Stimulated activated naive B cell treated with anti-CD40 and anti-IgM and Interleukin-4, amounts not matched to agents 10 μg/mL and 1 μg/mL and 100 μg/mL, for 72 hours (primary cell): ENCODE data around the gene ERGIC3.
A peak's percentile ranks its signal among the peaks of the same experiment; 100 is the strongest.

Source experiments
- ATAC-seq, 2 donors: fragments of 150-1000 bp; cut with Tn5 transposase; replicated peaks; 2 replicates each; pipeline ENCODE4 v1.10.0; 2021; ENCODE audit warnings: moderate library complexity in 1 of 2
- DNase-seq: peaks from one replicate; pipeline ENCODE4 v3.0.0; 2021
- H3K27ac Mint-ChIP-seq: one replicate; pipeline ENCODE4 v1.8.0; 2022; ENCODE audit warnings: mild to moderate bottlenecking, mixed read lengths
- H3K27me3 Mint-ChIP-seq, 2 donors: one replicate each; pipeline ENCODE4 v1.8.0; 2022; ENCODE audit warnings: mixed read lengths in 2 of 2
- H3K36me3 Mint-ChIP-seq, 2 donors: one replicate each; pipeline ENCODE4 v1.8.0; 2022; ENCODE audit warnings: mixed read lengths in 2 of 2, mild to moderate bottlenecking in 1 of 2
- H3K4me1 Mint-ChIP-seq, 2 donors: one replicate each; pipeline ENCODE4 v1.8.0; 2022; ENCODE audit warnings: mixed read lengths in 2 of 2, mild to moderate bottlenecking in 1 of 2
- H3K4me3 Mint-ChIP-seq, 2 donors: one replicate each; pipeline ENCODE4 v1.8.0; 2022; ENCODE audit warnings: mild to moderate bottlenecking in 2 of 2, mixed read lengths in 2 of 2, moderate library complexity in 1 of 2
- H3K9me3 Mint-ChIP-seq, 2 donors: one replicate each; pipeline ENCODE4 v1.8.0; 2022; ENCODE audit warnings: mixed read lengths in 2 of 2, mild to moderate bottlenecking in 1 of 2

Gene ERGIC3

DNA sequence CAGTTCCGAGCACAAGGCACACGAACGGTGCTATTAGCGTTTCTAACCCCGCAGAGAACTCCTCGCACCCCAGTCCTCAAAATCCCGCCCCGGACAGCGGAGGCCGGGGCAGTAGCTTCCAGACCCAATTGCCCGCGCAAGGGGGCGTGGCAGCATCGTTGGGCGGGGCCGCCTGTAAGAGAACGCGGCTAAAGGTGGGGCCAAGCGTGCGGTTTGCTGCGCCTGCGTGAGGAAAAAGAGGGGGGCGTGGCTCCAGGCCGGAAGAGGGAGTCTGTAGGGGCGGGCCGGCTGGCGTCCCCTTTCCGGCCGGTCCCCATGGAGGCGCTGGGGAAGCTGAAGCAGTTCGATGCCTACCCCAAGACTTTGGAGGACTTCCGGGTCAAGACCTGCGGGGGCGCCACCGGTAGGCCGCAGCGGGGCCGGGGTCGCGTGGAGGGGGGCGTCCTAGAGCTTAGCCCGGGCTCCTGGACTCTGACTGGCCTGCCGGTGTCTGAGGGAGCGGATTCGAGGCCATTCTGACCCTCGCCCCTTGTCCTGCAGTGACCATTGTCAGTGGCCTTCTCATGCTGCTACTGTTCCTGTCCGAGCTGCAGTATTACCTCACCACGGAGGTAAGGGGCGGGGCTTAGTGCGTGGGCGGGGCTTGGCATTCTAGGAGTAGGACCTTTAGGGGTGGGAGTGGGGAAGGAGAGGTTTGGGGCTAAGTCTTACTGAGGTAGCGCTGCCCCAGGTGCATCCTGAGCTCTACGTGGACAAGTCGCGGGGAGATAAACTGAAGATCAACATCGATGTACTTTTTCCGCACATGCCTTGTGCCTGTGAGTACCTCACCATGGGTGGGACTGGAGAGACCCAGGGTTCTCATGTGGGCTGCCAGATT, at the start of gene ERGIC3:
TSS of gene ERGIC3 (plus strand) at position 296 of the 880 bp plus-strand sequence. CDS start at position 316, 20 bp downstream.
- H3K9me3 Mint-ChIP-seq: no peaks in the 10 kb centered on the region

DNA sequence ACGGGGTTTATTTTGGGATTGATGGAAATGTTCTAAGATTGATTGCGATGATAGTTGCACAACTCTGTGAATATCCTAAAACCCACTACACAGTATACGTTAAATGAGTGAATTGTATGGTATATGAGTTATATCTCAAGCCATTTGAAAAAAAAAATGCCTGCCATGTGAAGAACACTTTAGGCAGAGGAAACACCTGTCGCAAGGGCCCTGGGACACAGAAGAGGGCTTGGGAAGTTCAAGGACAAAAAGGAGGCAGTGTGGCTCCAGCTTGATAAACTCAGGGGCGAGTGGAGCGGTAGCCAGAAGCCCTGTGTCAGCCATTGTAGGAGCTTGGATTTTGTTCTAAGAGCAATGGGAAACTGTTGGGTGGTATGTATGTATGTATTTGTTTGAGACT, 49.5 kb upstream of the ERGIC3 start:
- Mint-ChIP-seq H3K9me3 (no peaks in the 10 kb centered on the region), H3K36me3 (peaks cover 47 to 60% of the 10 kb centered on the region in 2 donors), H3K27me3 (no peaks in the 10 kb centered on the region), H3K27ac (peak overlapping the region; percentile 56), H3K4me1 (peaks cover 22 to 51% of the 10 kb centered on the region in 2 donors), H3K4me3 (peak overlapping the region; percentile 50 to 100)
- ATAC-seq: no peak
- DNase-seq: no peak

More for the DNA sequence above, at the start of gene ERGIC3:
- Mint-ChIP-seq H3K4me3 (peak within 1 kb of the TSS; percentile 91), H3K27ac (peak within 1 kb of the TSS; percentile 97), H3K36me3 (peaks cover 8 to 11% of the 10 kb centered on the region in 2 donors), H3K4me1 (peaks cover 7 to 24% of the 10 kb centered on the region in 2 donors), H3K27me3 (no peaks in the 10 kb centered on the region)
- ATAC-seq (peak; percentile 95 to 99), DNase-seq (peak; percentile 96)

DNA sequence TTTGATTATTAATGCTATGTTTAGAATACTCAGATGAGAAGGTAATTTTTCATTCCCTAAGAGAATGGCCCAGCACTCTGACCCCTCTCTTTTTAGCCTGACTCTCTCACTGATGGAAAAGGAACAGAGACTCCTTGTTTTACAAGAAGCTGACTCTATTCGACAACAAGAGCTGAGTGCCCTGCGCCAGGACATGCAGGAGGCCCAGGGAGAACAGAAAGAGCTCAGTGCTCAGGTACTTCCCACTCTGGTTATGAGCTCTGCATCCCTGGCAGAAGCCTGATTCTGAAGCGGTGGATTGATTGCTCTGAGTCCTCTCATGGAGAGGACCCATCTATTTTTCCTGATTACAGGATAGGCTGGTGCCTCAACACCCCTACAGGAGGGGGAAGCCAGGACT, 45.4 kb upstream of the ERGIC3 start:
- H3K27ac Mint-ChIP-seq: no peak overlapping the region
- H3K4me1 Mint-ChIP-seq: peaks cover 17 to 41% of the 10 kb centered on the region in 2 donors
- no peak overlapping the region for H3K4me3 Mint-ChIP-seq
- no peaks in the 10 kb centered on the region for H3K27me3 Mint-ChIP-seq
- ATAC-seq (no peak), DNase-seq (no peak)
- H3K36me3 Mint-ChIP-seq: peaks cover 52 to 72% of the 10 kb centered on the region in 2 donors
- H3K9me3 Mint-ChIP-seq: no peaks in the 10 kb centered on the region

DNA sequence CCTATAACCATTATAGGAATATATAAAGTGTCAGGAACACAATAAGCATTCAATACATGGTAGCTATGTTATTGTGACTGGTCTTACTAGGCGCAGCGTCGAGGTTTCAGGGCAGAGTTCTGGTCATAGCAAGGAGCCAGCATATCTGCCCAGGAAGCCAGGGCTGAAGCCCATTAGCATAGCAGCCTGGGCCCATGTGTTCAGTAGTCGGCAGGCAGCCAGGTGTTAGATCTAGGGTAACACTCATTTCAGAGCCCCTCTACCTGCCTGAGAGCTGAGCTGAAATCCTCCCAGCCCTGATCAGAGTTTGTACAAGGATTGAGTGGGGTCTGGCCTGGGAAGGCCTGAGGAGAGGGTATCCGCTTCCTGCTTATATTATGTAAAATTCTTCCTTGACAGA, 44.6 kb upstream of the ERGIC3 start:
- H3K27me3 Mint-ChIP-seq: no peaks in the 10 kb centered on the region
- ATAC-seq: no peak
- peaks cover 22 to 41% of the 10 kb centered on the region in 2 donors for H3K4me1 Mint-ChIP-seq
- no peak for DNase-seq
- H3K9me3 Mint-ChIP-seq: no peaks in the 10 kb centered on the region
- H3K36me3 Mint-ChIP-seq: peaks cover 53 to 77% of the 10 kb centered on the region in 2 donors
- no peak overlapping the region for H3K4me3 Mint-ChIP-seq
- H3K27ac Mint-ChIP-seq: no peak overlapping the region

DNA sequence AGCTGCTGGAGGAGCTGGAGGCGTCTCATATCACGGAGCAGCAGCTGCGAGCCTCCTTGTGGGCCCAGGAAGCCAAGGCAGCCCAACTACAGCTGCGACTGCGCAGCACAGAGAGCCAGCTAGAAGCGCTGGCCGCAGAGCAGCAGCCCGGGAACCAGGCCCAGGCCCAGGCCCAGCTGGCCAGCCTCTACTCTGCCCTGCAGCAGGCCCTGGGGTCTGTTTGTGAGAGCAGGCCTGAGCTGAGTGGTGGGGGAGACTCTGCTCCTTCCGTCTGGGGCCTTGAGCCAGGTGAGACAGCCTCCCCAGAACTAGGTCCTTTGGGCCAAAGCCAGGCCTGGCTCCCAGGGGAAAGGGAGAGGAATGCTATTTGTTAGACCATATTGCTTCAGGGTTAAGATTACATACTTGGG, 44.1 kb upstream of the ERGIC3 start:
- Mint-ChIP-seq H3K4me1 (peaks cover 25 to 41% of the 10 kb centered on the region in 2 donors), H3K27me3 (no peaks in the 10 kb centered on the region), H3K4me3 (no peak overlapping the region), H3K9me3 (no peaks in the 10 kb centered on the region), H3K27ac (no peak overlapping the region), H3K36me3 (peaks cover 56 to 80% of the 10 kb centered on the region in 2 donors)
- ATAC-seq (no peak), DNase-seq (no peak)

DNA sequence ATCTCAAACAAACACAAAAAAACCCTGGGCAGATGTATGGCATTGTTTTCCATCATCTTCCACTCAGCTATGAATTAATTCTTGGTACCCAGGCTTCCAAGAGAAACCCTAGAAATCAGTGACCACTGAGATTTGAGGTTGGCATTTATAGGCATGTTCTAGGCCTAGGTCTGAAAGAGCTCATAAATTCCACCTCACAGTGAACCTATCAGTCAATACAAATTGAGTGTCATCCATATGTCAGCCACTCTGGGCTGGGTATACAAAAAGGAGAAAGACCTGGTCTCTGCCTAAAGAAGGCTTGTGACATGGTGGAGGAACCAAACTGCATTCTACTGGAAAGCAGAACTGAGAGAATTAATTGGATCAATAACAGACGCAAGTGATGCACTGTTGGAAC, 42.6 kb upstream of the ERGIC3 start:
- DNase-seq (no peak), ATAC-seq (no peak)
- no peak overlapping the region for H3K4me3 Mint-ChIP-seq
- H3K27ac Mint-ChIP-seq: no peak overlapping the region
- peaks cover 62 to 83% of the 10 kb centered on the region in 2 donors for H3K36me3 Mint-ChIP-seq
- peaks cover 33 to 51% of the 10 kb centered on the region in 2 donors for H3K4me1 Mint-ChIP-seq
- H3K9me3 Mint-ChIP-seq: no peaks in the 10 kb centered on the region
- H3K27me3 Mint-ChIP-seq: no peaks in the 10 kb centered on the region

DNA sequence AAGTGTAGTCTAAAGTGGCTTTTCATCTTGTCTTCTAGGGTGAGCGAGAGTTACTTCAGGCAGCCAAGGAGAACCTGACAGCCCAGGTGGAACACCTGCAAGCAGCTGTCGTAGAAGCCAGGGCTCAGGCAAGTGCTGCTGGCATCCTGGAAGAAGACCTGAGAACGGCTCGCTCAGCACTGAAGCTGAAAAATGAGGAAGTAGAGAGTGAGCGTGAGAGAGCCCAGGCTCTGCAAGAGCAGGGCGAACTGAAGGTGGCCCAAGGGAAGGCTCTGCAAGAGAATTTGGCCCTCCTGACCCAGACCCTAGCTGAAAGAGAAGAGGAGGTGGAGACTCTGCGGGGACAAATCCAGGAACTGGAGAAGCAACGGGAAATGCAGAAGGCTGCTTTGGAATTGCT, 39.5 kb upstream of the ERGIC3 start:
- Mint-ChIP-seq H3K36me3 (peaks cover 63 to 85% of the 10 kb centered on the region in 2 donors), H3K4me3 (peak overlapping the region; percentile 8 to 24), H3K9me3 (no peaks in the 10 kb centered on the region), H3K4me1 (peaks cover 52 to 60% of the 10 kb centered on the region in 2 donors), H3K27ac (peak overlapping the region; percentile 77), H3K27me3 (no peaks in the 10 kb centered on the region)
- ATAC-seq (peak; percentile 96 to 98), DNase-seq (peak; percentile 61)

DNA sequence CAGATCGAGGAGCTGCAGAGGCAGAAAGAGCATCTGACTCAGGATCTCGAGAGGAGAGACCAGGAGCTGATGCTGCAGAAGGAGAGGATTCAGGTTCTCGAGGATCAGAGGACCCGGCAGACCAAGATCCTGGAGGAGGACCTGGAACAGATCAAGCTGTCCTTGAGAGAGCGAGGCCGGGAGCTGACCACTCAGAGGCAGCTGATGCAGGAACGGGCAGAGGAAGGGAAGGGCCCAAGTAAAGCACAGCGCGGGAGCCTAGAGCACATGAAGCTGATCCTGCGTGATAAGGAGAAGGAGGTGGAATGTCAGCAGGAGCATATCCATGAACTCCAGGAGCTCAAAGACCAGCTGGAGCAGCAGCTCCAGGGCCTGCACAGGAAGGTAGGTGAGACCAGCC, 38.6 kb upstream of the ERGIC3 start:
- ATAC-seq (no peak), DNase-seq (no peak)
- Mint-ChIP-seq H3K4me3 (no peak overlapping the region), H3K27ac (peak overlapping the region; percentile 77), H3K4me1 (peaks cover 53 to 61% of the 10 kb centered on the region in 2 donors), H3K9me3 (no peaks in the 10 kb centered on the region), H3K36me3 (peaks cover 67 to 81% of the 10 kb centered on the region in 2 donors), H3K27me3 (no peaks in the 10 kb centered on the region)

DNA sequence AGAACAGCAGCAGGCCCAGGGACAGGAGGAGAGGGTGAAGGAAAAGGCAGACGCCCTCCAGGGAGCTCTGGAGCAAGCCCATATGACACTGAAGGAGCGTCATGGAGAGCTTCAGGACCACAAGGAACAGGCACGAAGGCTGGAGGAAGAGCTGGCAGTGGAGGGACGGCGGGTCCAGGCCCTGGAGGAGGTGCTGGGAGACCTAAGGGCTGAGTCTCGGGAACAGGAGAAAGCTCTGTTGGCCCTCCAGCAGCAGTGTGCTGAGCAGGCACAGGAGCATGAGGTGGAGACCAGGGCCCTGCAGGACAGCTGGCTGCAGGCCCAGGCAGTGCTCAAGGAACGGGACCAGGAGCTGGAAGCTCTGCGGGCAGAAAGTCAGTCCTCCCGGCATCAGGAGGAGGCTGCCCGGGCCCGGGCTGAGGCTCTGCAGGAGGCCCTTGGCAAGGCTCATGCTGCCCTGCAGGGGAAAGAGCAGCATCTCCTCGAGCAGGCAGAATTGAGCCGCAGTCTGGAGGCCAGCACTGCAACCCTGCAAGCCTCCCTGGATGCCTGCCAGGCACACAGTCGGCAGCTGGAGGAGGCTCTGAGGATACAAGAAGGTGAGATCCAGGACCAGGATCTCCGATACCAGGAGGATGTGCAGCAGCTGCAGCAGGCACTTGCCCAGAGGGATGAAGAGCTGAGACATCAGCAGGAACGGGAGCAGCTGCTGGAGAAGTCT, 37.9 kb upstream of the ERGIC3 start:
- Mint-ChIP-seq H3K4me1 (peaks cover 57 to 68% of the 10 kb centered on the region in 2 donors), H3K4me3 (no peak overlapping the region), H3K9me3 (no peaks in the 10 kb centered on the region), H3K27me3 (no peaks in the 10 kb centered on the region), H3K36me3 (peaks cover 74 to 82% of the 10 kb centered on the region in 2 donors), H3K27ac (no peak overlapping the region)
- DNase-seq: no peak
- ATAC-seq: no peak

DNA sequence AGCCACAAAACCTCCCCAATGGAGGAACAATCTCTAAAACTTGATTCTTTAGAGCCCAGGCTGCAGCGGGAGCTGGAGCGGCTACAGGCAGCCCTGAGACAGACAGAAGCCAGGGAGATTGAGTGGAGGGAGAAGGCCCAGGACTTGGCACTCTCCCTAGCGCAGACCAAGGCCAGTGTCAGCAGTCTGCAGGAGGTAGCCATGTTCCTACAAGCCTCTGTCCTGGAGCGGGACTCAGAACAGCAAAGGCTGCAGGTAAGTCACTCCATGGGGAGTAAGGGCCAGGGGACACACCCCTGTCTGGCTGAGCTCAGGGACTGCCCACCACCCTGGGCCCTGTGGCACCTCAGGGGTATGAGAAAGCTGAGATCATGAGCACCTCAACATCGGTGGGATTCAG, 37.1 kb upstream of the ERGIC3 start:
- DNase-seq (no peak), ATAC-seq (no peak)
- H3K27me3 Mint-ChIP-seq: no peaks in the 10 kb centered on the region
- peaks cover 55 to 70% of the 10 kb centered on the region in 2 donors for H3K4me1 Mint-ChIP-seq
- peaks cover 74 to 79% of the 10 kb centered on the region in 2 donors for H3K36me3 Mint-ChIP-seq
- no peak overlapping the region for H3K4me3 Mint-ChIP-seq
- H3K27ac Mint-ChIP-seq: peak overlapping the region; percentile 32
- no peaks in the 10 kb centered on the region for H3K9me3 Mint-ChIP-seq

DNA sequence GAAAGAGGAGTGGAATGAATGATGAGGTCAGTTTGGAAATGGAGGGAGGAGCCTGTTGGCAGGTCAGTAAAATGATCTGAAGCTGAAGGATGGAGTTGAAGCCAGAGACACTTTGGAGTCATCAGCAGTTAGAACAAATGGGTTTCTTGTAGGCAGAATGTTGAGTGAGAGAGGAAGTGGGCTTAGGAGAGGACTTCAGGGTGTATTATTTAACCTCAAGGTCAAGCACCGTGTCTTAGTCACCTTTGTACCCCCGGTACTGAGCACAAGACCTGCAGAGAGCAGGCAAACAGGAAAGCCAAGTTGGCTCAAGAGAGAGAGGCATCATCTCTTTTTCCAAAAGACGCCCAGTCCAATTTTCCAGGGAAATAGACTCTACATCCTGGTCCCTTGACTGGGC, 35.7 kb upstream of the ERGIC3 start:
- Mint-ChIP-seq H3K27ac (peak overlapping the region; percentile 9), H3K36me3 (peaks cover 62 to 67% of the 10 kb centered on the region in 2 donors), H3K4me1 (peaks cover 51 to 56% of the 10 kb centered on the region in 2 donors), H3K9me3 (no peaks in the 10 kb centered on the region), H3K27me3 (no peaks in the 10 kb centered on the region), H3K4me3 (peak overlapping the region; percentile 1 to 12)
- ATAC-seq (peak in 1 of 2 donors; percentile 23), DNase-seq (no peak)

DNA sequence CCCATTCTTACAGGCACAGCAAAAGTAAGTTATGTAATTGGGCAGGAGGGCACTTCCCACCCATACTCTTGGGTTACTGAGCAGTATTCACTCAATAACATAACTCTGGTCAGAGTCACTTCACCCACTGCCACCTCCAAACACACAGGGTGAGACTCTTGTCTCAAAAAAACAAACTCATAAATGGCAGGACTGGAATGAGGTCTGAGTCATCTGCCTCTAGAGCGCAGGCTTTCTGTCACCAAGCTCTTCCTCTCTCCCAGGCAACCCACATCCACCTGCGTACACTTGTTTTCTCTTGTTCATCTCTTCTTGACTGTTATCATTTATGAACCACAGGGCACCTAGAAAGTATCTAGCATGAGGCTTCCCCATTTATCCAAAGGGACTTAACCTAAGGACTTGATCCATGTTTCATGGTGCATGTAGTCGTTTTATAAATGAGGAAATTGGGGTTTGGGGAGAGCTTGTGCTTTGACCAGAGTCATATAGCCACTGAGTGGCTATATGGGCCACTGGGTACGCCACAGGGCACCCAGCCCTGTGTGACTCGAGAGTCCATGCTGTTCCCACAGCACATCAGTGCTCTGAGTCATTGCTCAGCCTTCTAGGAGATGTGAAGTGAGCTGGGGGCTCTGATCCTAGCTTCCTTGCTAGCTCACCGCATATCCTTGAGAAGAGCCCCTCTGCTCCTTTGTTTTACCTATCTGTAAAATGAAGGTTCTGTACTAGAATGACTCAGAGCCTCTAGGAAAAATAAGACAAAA, 34.8 kb upstream of the ERGIC3 start:
- Mint-ChIP-seq H3K4me3 (no peak overlapping the region), H3K27ac (no peak overlapping the region), H3K36me3 (peaks cover 69 to 71% of the 10 kb centered on the region in 2 donors), H3K9me3 (no peaks in the 10 kb centered on the region), H3K4me1 (peaks cover 46 to 47% of the 10 kb centered on the region in 2 donors), H3K27me3 (no peaks in the 10 kb centered on the region)
- DNase-seq (no peak), ATAC-seq (peak; percentile 43 to 54)

DNA sequence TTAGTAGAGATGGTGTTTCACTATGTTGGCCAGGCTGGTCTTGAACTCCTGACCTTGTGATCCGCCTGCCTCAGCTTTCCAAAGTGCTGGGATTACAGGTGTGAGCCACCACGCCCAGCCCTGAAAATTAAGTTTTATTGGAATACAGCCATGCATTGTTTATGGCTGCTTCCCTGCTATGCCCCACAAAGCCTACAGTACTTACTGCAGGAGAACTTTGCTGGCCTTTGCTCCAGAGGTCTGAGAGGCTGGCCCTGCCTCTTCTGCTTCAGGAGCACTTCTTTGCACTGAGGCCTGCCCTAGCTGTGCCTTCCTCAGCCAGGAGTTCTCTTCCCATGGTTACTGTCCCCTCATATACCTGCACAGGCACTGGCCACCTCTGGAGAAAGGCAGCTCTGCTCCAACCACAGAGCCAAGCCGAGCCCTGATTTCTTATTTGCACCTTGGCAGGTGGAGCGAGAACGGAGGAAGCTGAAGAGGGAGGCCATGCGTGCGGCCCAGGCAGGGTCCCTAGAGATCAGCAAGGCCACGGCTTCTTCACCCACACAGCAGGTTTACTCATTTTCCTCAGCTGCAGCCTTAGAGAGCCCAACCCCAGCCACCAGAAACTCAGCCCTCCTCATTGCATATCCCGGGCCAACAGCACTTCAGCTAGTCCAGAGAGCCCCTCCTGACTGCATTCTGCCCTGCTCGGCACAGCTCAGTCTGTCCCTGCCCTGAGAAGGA, 33.2 kb upstream of the ERGIC3 start:
- Mint-ChIP-seq H3K27ac (peak overlapping the region; percentile 65), H3K9me3 (no peaks in the 10 kb centered on the region)
- ATAC-seq: peak; percentile 67 to 68

More for the DNA sequence above, 33.2 kb upstream of the ERGIC3 start:
- Mint-ChIP-seq H3K4me1 (peaks cover 31% of the 10 kb centered on the region in 2 donors), H3K27me3 (no peaks in the 10 kb centered on the region), H3K36me3 (peaks cover 56 to 58% of the 10 kb centered on the region in 2 donors), H3K4me3 (no peak overlapping the region)
- no peak for DNase-seq
